Duodenal mucosa (tissue), 2 donors: ENCODE measurements around the gene GOLGA8N.

ENCODE experiments used
- H3K27ac ChIP-seq: one replicate; pipeline ENCODE4 v1.7.0; 2013; ENCODE audit warnings: low read depth, low read length
- H3K27me3 ChIP-seq, 2 donors: one replicate each; pipeline ENCODE4 v1.7.0; 2013; ENCODE audit warnings: low read length in 2 of 2, control low read depth in 1 of 2; ENCODE audit not compliant: insufficient read depth in 2 of 2, control insufficient read depth in 1 of 2
- H3K36me3 ChIP-seq, 2 donors: one replicate each; pipeline ENCODE4 v1.7.0; 2013; ENCODE audit warnings: low read length in 2 of 2, control low read depth in 1 of 2; ENCODE audit not compliant: insufficient read depth in 2 of 2, control insufficient read depth in 1 of 2
- H3K4me1 ChIP-seq, 2 donors: one replicate each; pipeline ENCODE4 v1.7.0; 2013; ENCODE audit warnings: low read length in 2 of 2, control low read depth in 1 of 2; ENCODE audit not compliant: insufficient read depth in 2 of 2, control insufficient read depth in 1 of 2
- H3K4me3 ChIP-seq, 2 donors: one replicate each; pipeline ENCODE4 v1.7.0; 2013; ENCODE audit warnings: low read length in 2 of 2, low read depth in 1 of 2
- H3K9ac ChIP-seq, 2 donors: one replicate each; pipeline ENCODE4 v1.7.0; 2013; ENCODE audit warnings: low read length in 2 of 2, low read depth in 1 of 2
- H3K9me3 ChIP-seq, 2 donors: one replicate each; pipeline ENCODE4 v1.7.0; 2013; ENCODE audit warnings: low read length in 2 of 2, control low read depth in 1 of 2; ENCODE audit not compliant: control insufficient read depth in 1 of 2

Gene GOLGA8N

DNA sequence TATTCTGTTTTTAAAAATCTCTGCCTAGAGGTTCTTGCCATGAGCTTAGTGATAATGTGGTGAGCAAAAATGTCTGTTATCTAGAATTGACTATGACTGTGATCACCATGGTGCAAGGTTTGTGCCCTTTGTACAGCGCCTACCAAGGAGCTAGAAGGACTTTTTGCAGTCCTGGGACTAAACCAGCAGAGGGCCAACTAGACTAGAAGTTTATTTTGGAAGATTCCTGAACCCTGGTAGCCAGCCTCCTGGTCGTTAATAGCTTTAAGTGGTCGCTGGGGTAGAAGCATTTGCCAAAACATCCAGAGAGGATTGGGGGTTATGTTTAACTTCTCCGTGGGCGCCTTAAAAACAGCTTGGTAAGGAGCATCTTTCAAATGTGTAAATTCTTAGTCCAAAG, 56.1 kb downstream of the GOLGA8N start:
- Histone ChIP-seq H3K27ac (no peak overlapping the region), H3K36me3 (no peaks in the 10 kb centered on the region), H3K9me3 (no peaks in the 10 kb centered on the region), H3K27me3 (no peaks in the 10 kb centered on the region), H3K4me3 (no peak overlapping the region), H3K4me1 (no peaks in the 10 kb centered on the region), H3K9ac (no peak overlapping the region)

DNA sequence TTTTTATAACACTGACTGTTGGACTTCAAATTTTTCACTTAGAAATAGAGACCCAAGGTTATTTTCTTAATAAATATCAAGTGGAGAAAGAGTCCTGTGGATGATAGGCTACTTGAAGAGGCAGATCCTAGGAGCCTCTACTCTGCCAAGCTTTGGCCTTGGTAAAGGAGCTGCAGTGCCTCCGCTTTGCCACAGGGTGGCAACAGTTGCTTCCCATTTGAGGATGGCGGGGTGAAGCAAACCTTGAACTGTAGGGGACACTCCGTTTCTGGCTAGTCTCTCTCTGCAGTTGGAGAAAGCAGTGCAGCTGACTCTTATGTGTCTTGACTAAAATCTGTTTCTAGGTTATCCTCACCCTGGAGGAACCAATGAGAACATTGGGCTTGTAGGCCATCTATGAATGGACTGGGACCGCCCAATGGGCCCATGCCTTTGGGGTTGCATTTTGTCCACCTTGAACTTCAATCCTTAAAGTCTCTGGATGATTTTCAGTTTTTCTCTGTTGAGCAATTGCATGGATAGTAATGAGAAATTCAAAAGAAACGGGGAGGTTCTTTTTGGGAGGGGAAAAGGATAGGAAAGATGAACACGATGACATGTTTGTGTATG, 58.1 kb downstream of the GOLGA8N start:
- no peaks in the 10 kb centered on the region for H3K9me3 ChIP-seq
- H3K4me1 ChIP-seq, result no peaks in the 10 kb centered on the region
- no peak overlapping the region for H3K4me3 ChIP-seq
- no peak overlapping the region for H3K27ac ChIP-seq
- no peak overlapping the region for H3K9ac ChIP-seq
- H3K27me3 ChIP-seq, result no peaks in the 10 kb centered on the region
- no peaks in the 10 kb centered on the region for H3K36me3 ChIP-seq

DNA sequence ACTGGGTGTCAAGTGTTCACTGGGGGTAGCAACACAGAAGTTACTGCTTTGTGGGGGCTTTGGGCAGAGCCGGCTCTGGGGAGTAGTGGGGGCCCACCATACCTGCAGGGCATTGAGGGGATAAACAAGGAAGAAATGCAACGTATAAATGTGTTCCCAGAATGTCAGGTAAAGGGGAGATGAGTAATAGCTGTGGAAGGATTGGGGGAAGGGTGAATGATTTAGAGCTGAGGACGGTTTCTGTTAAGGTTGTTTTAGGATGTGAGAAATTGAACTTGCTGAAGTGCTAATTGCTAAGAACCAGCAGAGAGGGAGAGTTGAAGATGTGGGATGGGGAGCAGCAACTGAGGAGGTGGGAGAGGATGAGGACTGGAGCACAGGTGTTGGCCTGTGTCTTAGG, 58.9 kb downstream of the GOLGA8N start:
- Histone ChIP-seq H3K27me3 (no peaks in the 10 kb centered on the region), H3K4me1 (peaks cover under 1 to 2% of the 10 kb centered on the region in 2 donors), H3K9ac (no peak overlapping the region), H3K9me3 (no peaks in the 10 kb centered on the region), H3K27ac (no peak overlapping the region), H3K4me3 (no peak overlapping the region), H3K36me3 (no peaks in the 10 kb centered on the region)

DNA sequence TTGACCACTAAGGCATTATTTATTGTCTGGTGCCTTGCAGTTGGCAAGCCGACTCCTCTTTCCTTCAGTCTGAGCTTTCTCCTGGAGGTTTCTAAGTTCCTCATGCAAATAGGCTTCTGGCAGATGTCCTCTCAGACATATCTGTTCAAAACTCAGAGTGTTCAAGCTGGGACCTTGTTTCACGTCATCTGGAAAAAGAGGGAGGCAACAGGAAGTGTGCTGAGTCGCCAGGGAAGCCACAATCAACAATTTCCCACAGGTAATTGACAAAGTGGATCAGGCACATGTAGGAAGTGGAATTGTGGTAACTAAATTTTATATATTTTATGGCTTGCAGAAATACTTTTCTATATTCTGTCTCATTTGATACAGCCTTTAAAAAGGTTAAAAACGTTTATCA, 62.8 kb downstream of the GOLGA8N start:
- Histone ChIP-seq H3K4me3 (no peak overlapping the region), H3K27me3 (no peaks in the 10 kb centered on the region), H3K27ac (no peak overlapping the region), H3K36me3 (no peaks in the 10 kb centered on the region), H3K9me3 (no peaks in the 10 kb centered on the region), H3K4me1 (peaks cover 4 to 8% of the 10 kb centered on the region in 2 donors), H3K9ac (no peak overlapping the region)

DNA sequence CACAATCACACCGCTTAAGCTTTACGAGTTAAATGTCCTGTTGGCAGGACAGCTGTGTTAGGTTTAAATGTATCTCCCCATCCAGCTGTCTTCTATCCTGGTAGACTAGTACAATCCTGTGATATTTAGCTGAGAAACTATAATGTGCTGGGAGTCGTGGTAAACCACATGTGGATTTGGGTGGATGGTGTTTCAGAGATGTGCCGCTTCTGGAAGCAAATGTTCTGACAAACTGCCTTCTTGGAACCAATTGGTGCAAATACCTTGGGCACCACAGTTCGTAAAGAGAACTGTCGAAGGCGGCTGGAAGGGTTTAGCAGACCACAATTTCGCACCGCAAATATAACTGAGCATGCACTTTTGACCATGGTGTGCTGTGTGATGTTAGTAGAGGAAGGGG, 63.2 kb downstream of the GOLGA8N start:
- no peaks in the 10 kb centered on the region for H3K27me3 ChIP-seq
- H3K36me3 ChIP-seq, result no peaks in the 10 kb centered on the region
- H3K27ac ChIP-seq, result no peak overlapping the region
- H3K9me3 ChIP-seq, result no peaks in the 10 kb centered on the region
- no peak overlapping the region for H3K9ac ChIP-seq
- H3K4me1 ChIP-seq, result peaks cover 4 to 8% of the 10 kb centered on the region in 2 donors
- H3K4me3 ChIP-seq, result no peak overlapping the region
